Neural progenitor cell (in vitro differentiated cells): ENCODE measurements around the gene DZIP1.

Source experiments
- EZH2phosphoT487 ChIP-seq: fragments of 200-600 bp; sonication (generic); IDR thresholded peaks from 2 replicates; pipeline ENCODE4 v1.6.1; 2017; ENCODE audit warnings: antibody characterized with exemption
- TF ChIP-seq, protein P1 (sequence below): fragments of 200-600 bp; sonication (generic); IDR thresholded peaks from 2 replicates; pipeline ENCODE4 v1.5.1; 2017; ENCODE audit warnings: antibody characterized with exemption, mild to moderate bottlenecking

DNA sequence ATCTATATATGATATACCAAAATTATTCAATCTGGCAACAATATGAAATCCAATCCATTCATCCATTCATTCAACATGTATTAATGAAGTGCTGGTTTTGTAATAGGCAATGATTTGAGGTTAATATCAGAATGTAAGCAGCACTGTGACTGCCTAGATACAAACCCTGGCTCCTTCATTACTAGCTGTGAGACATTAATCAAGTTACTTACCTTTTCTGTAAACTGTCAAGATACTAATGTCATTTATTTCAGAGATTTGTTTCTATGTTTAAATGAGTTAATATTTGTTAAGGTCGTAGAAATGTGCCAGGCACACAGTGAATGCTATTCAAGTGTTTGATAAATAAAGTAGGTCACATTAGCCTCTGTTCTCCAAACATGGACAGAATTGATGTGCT lies 51.0 kb downstream of the DZIP1 start:
- TF ChIP-seq, protein P1, sequence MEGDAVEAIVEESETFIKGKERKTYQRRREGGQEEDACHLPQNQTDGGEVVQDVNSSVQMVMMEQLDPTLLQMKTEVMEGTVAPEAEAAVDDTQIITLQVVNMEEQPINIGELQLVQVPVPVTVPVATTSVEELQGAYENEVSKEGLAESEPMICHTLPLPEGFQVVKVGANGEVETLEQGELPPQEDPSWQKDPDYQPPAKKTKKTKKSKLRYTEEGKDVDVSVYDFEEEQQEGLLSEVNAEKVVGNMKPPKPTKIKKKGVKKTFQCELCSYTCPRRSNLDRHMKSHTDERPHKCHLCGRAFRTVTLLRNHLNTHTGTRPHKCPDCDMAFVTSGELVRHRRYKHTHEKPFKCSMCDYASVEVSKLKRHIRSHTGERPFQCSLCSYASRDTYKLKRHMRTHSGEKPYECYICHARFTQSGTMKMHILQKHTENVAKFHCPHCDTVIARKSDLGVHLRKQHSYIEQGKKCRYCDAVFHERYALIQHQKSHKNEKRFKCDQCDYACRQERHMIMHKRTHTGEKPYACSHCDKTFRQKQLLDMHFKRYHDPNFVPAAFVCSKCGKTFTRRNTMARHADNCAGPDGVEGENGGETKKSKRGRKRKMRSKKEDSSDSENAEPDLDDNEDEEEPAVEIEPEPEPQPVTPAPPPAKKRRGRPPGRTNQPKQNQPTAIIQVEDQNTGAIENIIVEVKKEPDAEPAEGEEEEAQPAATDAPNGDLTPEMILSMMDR: no peak
- no peak for TF ChIP-seq EZH2phosphoT487
